Heart left ventricle (tissue), 13 donors: ENCODE measurements around the gene IGFN1.

Experiments used
- POLR2A ChIP-seq, 2 donors: fragments of 450-650 bp; IDR thresholded peaks; one replicate each; pipeline ENCODE4 v1.6.1; 2017; ENCODE audit warnings: antibody characterized with exemption in 2 of 2, mild to moderate bottlenecking in 2 of 2, moderate library complexity in 2 of 2
- TF ChIP-seq, protein P1 (sequence below), 12 donors: fragments of 200-600 bp; sonication (generic) in 4 of 12; IDR thresholded peaks; one replicate each; pipeline versions ENCODE4 v1.5.0 to v1.8.0; 2018 to 2022; ENCODE audit warnings: antibody characterized with exemption in 12 of 12, mild to moderate bottlenecking in 5 of 12
- donor health status: ischemic (EF 13 %, LVEDD 7.1; RV severe dilation, severe dysfunction).
- donor health status: DM: no; HTN: yes; CAD: no.
- donor health status: DM: no; HTN: no; CAD: no.
- donor health status: ischemic (EF 25% LVEDD 6.9; RV normal size, moderate dysfunction).
- donor health status: ischemic (EF 25% LVEDD 5.7; RV mildly dilated, moderate dysfunction).
- donor health status: ischemic (EF 35%, LVEDD 5.7; RV mildly dilated, moderate dysfunction).
- donor health status: nonischemic (EF 11% LVEDD 7.7; RV severe dilation, severe dysfunction).
- donor health status: DM: yes; HTN: yes; CAD: no.
- donor health status: PGD.
- donor health status: ischemic (EF 29% LVEDD 5.4; RV normal size, mild dysfunction).
- donor health status: nonischemic (EF 23%, LVEDD 6.1; RV moderate dilation, normal function).

DNA sequence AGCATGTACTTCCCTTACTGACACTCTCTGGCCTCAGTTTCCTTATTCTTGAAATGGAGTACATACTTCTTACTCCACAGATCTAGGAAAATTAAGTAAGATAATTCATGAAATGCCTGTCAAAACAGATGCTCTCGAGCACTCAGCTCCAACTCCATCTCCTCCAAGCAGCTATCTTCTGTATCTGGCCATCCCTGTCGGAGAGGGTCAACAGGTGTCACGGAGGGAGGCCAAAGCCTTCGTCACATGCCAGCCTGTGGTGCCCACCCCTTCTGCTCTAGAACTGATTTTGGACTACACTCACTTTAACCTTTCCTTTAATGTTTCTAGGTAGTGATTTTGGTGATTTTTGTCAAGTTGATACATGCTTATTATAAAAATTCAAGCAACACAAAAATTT, 73.9 kb downstream of the IGFN1 start:
- TF ChIP-seq, protein P1, sequence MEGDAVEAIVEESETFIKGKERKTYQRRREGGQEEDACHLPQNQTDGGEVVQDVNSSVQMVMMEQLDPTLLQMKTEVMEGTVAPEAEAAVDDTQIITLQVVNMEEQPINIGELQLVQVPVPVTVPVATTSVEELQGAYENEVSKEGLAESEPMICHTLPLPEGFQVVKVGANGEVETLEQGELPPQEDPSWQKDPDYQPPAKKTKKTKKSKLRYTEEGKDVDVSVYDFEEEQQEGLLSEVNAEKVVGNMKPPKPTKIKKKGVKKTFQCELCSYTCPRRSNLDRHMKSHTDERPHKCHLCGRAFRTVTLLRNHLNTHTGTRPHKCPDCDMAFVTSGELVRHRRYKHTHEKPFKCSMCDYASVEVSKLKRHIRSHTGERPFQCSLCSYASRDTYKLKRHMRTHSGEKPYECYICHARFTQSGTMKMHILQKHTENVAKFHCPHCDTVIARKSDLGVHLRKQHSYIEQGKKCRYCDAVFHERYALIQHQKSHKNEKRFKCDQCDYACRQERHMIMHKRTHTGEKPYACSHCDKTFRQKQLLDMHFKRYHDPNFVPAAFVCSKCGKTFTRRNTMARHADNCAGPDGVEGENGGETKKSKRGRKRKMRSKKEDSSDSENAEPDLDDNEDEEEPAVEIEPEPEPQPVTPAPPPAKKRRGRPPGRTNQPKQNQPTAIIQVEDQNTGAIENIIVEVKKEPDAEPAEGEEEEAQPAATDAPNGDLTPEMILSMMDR (IDR thresholded peaks at IDR 0.05) = no peak
- no peak for TF ChIP-seq POLR2A (IDR thresholded peaks at IDR 0.05)
